ENCODE results near the gene CBARP.
A peak's percentile ranks its signal among the peaks of the same experiment; 100 is the strongest.
"Not testable (repeated sequence)": the region's sequence is repeated elsewhere in the genome, so short reads cannot be mapped to it uniquely, and the experiment has no call there.

CBARP gene

DNA sequence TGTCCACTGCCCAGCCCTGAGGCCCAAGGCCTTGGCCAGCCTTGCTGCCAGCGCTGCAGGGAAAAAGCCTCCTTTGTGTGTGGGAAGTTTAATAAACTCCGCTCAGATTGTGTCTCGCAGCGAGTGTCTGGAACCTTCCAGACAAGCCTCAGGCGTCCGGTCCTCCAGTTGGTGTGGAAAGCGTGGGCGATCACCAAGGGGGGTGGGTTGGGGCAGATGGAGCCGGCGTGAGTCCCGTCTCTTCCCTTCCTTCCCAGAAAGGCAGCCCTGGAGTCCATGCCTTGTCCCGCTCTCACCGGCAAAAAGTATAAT is 27.6 kb downstream of the CBARP start:
- no peak overlapping the region for H3K4me3 ChIP-seq (ENCODE audit: low read depth, low read length)
- no peak for DNase-seq (ENCODE audit: low read depth)
- TF ChIP-seq, protein P1, sequence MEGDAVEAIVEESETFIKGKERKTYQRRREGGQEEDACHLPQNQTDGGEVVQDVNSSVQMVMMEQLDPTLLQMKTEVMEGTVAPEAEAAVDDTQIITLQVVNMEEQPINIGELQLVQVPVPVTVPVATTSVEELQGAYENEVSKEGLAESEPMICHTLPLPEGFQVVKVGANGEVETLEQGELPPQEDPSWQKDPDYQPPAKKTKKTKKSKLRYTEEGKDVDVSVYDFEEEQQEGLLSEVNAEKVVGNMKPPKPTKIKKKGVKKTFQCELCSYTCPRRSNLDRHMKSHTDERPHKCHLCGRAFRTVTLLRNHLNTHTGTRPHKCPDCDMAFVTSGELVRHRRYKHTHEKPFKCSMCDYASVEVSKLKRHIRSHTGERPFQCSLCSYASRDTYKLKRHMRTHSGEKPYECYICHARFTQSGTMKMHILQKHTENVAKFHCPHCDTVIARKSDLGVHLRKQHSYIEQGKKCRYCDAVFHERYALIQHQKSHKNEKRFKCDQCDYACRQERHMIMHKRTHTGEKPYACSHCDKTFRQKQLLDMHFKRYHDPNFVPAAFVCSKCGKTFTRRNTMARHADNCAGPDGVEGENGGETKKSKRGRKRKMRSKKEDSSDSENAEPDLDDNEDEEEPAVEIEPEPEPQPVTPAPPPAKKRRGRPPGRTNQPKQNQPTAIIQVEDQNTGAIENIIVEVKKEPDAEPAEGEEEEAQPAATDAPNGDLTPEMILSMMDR (IDR thresholded peaks at IDR 0.05; ENCODE audit: control insufficient read depth, extremely low read depth, insufficient read depth): no peak

DNA sequence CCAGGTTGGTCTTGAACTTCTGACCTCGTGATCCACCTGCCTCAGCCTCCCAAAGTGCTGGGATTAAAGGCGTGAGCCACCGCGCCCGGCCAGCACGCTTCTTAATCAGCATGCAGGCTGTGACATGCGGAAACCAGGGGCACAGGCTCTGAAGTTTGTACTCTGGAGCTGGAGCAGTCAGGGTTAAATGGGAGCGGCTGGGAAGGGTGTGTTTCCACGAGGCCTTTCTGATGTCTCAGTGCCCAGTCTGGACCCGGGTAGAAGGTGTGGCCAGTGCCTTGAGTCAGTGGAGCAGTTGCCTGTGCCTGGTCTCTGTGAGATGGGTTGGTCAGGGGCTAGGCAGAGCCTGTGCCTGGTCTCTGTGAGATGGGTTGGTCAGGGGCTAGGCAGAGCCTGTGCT is 29.0 kb downstream of the CBARP start:
- not testable (repeated sequence) for H3K4me3 ChIP-seq (ENCODE audit: low read depth, low read length); DNase-seq (ENCODE audit: low read depth)

DNA sequence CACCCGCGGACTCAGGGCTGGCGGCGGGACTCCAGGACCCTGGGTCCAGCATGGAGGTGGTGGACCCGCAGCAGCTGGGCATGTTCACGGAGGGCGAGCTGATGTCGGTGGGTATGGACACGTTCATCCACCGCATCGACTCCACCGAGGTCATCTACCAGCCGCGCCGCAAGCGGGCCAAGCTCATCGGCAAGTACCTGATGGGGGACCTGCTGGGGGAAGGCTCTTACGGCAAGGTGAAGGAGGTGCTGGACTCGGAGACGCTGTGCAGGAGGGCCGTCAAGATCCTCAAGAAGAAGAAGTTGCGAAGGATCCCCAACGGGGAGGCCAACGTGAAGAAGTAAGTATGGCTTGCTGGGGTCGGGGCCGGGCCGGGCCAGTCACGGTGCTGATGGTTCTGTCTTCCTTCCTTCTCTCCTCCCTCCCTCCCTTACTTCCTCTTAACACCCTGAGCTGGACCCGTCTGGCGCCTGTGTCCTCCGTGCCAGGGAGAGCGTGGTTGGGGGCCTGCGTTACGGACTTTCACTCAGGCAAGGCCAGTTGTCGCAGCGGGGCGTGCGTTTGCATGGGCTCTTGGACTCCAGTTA is 30.8 kb downstream of the CBARP start:
- DNase-seq (ENCODE audit: low read depth): no peak
- TF ChIP-seq, protein P1 (IDR thresholded peaks at IDR 0.05; ENCODE audit: control insufficient read depth, extremely low read depth, insufficient read depth): no peak
- H3K4me3 ChIP-seq (ENCODE audit: low read depth, low read length): peak overlapping the region; percentile 81

DNA sequence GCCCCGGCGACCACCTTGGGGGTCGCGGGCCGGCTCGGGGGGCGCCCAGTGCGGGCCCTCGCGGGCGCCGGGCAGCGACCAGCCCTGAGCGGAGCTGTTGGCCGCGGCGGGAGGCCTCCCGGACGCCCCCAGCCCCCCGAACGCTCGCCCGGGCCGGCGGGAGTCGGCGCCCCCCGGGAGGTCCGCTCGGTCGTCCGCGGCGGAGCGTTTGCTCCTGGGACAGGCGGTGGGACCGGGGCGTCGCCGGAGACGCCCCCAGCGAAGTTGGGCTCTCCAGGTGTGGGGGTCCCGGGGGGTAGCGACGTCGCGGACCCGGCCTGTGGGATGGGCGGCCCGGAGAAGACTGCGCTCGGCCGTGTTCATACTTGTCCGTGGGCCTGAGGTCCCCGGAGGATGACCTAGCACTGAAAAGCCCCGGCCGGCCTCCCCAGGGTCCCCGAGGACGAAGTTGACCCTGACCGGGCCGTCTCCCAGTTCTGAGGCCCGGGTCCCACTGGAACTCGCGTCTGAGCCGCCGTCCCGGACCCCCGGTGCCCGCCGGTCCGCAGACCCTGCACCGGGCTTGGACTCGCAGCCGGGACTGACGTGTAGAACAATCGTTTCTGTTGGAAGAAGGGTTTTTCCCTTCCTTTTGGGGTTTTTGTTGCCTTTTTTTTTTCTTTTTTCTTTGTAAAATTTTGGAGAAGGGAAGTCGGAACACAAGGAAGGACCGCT is 31.5 kb downstream of the CBARP start:
- peak overlapping the region; percentile 81 for H3K4me3 ChIP-seq (ENCODE audit: low read depth, low read length)
- DNase-seq (ENCODE audit: low read depth): no peak
- TF ChIP-seq, protein P1 (IDR thresholded peaks at IDR 0.05; ENCODE audit: control insufficient read depth, extremely low read depth, insufficient read depth): no peak

DNA sequence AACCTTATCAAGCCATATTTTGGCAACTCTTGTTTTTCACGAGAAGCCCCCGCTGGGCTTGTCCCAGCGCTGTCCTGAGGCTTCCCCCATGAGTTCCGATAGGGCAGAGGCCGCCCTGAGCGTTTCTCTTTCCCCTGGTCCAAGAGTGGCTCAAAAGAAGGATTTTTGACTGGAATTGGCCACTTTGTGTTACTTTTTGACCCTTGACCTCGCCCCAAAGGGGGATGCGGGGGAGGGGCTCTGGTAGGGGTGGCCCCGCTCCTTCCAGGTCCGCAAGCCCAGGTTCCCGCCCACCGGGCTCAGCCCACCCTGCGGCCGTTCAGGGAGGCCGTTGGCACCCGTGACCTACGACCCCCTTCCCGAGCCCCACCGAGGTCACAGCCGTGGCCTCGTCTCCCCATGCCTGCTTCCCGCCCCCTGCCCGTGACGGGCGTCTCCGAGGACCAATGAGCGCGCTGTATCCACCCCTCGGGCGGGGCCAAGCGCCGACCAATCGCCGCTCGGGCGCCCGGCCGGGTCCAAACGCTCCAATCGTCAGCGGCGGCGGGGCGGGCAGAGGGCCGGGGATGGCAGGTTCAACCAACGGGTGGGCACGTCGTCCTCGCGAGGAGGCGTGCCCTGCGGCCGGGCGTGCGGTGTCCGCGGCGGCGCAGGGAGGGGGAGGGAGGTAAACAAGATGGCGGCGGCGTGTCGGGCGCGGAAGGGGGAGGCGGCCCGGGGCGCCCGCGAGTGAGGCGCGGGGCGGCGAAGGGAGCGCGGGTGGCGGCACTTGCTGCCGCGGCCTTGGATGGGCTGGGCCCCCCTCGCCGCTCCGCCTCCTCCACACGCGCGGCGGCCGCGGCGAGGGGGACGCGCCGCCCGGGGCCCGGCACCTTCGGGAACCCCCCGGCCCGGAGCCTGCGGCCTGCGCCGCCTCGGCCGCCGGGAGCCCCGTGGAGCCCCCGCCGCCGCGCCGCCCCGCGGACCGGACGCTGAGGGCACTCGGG is 32.4 kb downstream of the CBARP start, which contains the start of gene STK11:
Gene STK11, plus strand, starts transcription at position 665 of the 986 bp plus-strand sequence. CDS start 1,136 bp downstream, outside the sequence.
- peak within 1 kb of the TSS; percentile 81 for H3K4me3 ChIP-seq (ENCODE audit: low read depth, low read length)
- TF ChIP-seq, protein P1 (IDR thresholded peaks at IDR 0.05; ENCODE audit: control insufficient read depth, extremely low read depth, insufficient read depth): no peak
- peak; percentile 80 for DNase-seq (ENCODE audit: low read depth)

DNA sequence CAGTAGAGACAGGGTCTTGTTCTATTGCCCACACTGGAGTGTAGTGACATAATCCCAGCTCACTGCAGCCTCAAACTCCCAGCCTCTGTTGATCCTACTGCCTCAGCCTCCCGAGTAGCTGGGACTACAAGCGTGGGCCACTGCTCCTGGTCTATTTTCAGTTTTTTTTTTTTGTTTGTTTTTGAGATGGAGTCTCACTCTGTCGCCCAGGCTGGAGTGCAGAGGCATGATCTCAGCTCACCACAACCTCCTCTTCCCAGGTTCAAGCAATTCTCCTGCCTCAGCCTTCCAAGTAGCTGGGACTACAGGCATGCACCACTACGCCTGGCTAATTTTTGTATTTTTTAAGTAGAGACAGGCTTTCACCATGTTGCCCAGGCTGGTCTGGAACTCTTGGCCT is 37.2 kb downstream of the CBARP start:
- H3K4me3 ChIP-seq (ENCODE audit: low read depth, low read length); DNase-seq (ENCODE audit: low read depth): not testable (repeated sequence)

DNA sequence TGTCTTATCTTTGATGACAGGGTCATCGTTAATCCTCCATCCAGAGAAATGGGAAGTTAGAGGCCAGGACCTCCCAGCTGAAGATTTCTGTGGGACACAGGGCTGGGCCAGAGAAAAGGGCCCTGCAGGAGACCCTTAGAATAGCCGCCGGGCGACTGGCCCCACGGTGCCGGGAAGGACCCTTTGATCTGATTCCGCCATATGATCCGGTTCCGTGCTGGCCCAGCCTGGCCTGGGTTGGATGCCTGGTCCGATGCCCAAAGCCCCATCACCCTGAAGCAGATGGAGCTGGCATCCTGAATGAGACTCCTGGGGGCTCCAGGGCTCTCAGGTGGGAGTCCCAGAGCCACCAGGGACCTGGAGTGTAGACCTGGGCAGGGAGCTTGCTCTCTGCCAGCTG is 38.3 kb downstream of the CBARP start:
- TF ChIP-seq, protein P1 (IDR thresholded peaks at IDR 0.05; ENCODE audit: control insufficient read depth, extremely low read depth, insufficient read depth): no peak
- H3K4me3 ChIP-seq (ENCODE audit: low read depth, low read length): no peak overlapping the region
- no peak for DNase-seq (ENCODE audit: low read depth)
